NCI-H510A treated with DMSO at 0.1 percent for 48 hours (cell line): ENCODE data around the gene LEFTY2.
A peak's percentile ranks its signal among the peaks of the same experiment; 100 is the strongest.
"Not testable (repeated sequence)": the region's sequence is repeated elsewhere in the genome, so short reads cannot be mapped to it uniquely, and the experiment has no call there.

Experiments
- DNase-seq: peaks from one replicate; lab custom pipeline; 2025; lab: John Stamatoyannopoulos, UW

LEFTY2 gene

DNA sequence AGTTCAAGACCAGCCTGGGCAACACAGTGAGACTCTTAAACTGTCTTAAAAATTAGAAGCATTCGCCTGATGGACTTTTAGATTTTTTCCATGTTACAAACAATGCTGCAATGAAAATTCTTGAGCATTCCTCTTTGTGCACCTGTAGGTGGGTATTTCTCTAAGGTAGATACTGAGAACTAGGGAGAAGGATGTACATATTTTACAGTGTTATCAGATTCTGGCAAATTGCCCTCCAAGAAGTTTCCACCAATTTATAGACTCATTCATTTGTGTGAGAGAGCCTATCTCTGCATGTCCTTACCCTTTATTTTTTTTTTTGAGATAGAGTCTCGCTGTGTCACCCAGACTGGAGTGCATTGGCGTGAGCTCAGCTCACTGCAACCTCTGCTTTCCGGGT lies 12.3 kb upstream of the LEFTY2 start:
- DNase-seq, result no peak

DNA sequence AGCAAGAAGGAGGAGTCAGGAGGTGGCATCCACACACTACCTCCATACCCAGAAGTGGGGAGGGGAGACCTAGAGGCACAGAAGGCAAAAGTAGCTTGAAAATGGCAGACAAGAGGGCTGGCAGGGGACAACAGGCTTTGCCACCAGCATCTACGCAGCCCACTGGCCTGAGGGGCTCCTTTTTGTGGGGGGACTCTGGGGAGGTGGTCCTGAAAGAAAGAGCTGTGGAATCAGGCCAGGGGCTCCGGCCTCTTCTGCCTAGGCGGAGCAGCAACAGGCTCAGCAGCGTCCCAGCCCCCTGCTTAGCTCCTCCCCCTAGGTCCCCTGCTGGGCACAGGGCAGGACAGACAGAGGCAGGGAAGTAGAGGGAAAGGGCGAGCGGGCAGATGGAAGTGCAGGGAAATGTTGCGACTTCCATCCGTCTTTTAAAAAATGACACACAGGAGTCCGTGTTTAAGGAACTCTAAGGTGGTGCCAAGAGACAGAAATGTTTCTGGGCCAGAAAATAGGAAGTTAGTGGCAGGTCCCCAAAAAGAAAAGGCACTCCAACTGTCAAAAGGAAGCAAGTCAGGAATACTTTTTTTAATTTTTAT lies 10.0 kb upstream of the LEFTY2 start:
- no peak for DNase-seq

DNA sequence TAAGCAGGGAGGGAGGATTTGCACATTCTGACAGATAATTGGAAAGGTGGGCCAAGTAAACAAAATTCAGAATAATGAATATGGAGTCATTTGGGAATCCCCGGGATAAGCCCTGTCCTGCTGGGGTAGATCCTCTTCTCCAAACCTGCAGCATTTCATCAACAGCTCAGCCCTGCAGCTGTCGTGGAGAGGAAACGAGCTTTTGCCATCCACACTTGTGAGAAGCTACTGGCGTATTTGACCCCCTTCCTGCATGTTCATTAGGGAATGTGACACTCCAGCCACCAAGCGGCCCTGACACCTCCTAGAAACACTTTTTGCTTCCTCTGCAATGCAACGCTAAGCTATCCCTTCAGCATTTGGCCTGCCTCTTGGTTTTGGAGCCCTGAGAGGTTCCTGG lies 8.0 kb upstream of the LEFTY2 start:
- DNase-seq, result no peak

DNA sequence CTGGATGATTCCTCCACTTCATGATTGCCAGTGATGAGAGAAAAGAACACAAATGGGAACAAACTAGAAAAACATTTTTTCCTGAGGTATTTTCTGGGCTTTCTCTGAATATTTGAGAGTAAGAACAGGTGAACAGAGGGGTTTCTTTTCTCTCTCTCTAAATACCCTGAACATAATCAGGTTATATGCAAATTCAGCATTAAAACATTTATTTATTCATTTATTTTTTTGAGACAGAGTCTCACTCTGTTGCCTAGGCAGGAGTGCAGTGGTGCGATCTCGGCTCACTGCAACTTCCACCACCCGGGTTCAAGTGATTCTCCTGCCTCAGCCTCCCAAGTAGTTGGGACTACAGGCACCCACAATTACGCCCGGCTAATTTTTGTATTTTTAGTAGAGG lies 5.8 kb upstream of the LEFTY2 start:
- DNase-seq, result no peak

DNA sequence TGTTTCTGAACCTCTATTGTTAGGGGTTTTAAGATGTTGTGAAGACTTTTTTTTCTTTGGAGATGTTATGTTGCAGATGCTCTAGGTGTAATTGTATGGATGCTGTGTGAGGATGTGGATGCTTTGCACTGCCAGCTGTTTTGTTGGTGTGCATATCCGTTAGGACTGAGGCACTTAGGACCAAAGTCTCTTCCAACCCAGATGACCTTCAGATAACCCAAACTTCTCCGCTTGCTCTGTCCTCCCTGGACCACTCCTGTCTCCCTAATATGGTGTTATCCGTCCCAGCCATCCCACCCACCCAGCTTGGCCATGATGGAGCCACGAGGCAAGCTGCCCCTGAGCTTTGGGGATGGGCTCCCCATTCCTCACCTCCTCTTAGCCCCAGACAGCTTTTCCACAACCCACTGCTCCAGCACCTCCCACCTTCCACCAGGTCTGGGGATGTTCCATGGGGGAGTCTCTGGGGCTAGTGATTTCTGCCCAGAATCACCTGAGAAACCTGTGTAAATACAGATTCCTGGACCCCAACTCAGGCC lies 5.1 kb upstream of the LEFTY2 start:
- no peak for DNase-seq

DNA sequence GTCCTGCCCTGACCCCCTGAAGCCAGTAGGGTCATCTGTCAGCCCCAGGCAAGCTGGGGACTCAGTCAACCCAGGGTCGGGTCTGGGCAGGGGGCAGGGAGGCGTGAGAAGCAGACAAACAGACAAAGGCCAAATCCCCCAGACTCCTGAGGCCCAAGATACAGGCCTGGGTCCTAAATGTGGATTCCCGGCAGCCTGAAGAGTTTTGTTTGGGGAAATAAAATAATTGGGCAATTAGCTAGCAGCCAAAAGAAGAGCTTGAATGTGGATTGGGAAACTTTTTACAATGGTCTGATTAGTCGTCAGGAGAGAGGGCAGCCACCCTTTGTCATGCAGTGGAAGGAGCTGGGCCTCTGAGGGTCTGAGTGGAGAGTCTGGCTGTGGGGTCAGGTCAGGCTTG lies 4.5 kb upstream of the LEFTY2 start:
- DNase-seq, result no peak

DNA sequence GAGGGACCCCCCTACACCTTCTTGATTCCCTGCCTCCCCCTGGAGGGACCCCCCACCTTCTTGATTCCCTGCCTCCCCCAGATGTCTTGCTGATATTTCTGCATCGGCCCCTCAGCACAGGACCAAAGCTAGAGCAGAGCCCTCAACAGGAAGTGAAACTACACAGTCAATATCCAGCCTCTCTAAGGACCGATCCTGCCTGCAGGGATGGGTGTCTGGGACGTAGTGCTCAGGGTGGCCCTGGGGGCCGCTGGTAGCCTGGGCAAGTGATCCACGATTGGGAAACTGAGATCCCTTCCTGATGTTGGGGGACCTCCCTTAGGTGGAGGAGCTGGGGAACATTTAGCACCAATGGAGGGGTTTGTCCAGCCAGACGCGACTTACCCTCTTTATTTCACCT lies 3.9 kb upstream of the LEFTY2 start:
- no peak for DNase-seq

DNA sequence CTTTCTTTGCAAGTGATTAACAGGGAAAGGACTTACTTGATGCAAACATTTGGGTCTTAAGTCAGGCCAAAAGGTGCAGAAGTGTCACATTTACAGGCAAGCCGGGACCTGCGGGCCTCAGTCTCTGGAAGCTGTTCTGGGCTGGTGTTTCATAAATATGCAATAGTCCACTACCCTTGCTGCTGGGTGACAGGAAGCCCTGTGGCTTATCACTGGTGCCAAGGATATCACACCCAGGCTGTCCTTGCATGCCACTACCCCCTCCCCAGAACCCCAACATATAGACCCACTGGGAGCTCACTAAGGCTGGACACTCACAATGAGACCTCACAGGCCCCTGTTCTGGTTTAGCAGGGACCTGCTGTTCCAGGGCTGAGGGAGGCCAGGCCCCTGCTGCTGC lies 3.4 kb upstream of the LEFTY2 start:
- no peak for DNase-seq

DNA sequence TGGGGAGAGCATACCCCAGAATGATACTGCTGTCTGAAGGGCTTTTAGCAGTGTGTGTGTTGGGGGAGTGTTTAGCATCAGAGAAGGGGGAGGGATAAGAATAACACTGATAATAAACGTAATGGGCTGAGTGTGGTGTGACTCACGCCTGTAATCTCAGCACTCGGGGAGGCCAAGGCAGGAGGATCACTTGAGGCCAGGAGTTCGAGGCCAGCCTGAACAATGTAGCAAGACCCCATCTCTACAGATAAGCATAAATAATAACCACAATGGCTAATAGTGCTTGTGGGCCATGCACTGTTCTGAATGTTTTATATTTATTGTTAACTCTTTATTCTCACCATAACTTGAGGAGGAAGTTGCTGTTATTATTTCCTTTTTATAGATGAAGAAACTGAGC lies 2.6 kb upstream of the LEFTY2 start:
- no peak for DNase-seq

DNA sequence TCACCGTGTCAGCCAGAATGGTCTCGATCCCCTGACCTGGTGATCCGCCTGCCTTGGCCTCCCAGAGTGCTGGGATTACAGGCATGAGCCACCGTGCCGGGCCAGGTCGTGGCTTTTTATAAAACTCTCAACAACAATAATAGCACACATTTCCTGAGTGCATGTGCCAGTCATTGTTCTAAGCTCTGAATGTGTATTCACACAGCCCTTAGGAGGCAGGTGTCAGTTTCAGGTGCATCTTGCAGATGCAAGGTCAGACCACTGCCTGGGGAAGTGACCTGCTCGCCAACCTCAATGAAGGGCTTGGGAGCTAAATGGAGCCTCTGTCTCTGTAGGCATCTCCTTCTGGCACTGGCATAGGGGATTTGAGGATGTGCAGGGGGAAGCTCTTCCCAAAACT lies 1.6 kb upstream of the LEFTY2 start:
- DNase-seq, result peak; percentile 30

DNA sequence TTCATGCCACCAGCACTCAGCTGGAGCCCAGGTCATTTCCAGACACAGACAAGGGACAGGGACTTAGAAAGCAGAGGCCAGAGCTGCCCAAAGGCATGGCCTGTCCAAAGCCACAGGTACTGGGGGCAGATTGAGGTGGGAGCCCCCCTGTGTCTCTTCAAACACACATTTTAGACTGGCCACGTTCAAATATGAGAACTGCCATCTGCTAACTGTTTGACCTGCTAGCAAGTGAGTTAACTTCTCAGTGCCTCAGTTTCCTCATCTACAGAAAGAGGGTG lies 862 bp upstream of the LEFTY2 start:
- DNase-seq, result no peak

DNA sequence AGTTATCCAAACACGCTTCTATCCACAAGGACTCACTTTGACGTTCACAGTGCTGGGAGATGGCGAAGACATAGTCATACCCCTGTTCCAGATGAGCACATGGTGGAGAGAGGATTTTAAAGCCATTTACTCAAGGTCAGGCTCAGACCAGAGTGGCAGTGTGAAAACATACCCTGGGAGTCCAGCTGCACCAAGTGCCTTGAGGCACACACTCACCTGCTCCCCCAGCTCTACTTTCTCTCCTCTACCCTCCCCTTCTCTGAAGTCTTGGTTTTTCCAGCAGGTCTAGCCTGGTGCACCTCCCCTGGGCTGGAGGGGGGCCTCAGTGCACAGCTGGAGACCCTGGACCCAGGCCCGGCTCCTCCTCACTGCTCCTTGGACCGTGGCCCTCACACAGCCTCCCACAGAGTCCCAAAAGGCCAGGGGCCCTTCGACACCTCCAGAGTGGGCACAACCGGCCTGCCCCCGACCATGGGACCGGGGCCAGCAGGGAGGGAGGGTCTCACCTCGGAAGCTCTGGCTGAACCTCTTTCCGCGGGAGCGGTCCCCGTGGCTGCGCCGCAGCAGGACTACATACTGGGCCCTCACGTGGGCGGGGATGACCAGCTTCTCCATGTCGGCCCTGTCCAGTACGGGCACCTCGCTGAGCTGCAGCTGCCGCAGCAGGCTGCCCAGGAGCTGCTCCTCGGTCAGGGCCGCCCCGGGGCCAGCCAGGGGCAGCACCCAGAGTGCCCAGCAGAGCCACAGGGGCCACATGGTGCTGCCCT lies 452 bp downstream of the LEFTY2 start:
- no peak for DNase-seq

DNA sequence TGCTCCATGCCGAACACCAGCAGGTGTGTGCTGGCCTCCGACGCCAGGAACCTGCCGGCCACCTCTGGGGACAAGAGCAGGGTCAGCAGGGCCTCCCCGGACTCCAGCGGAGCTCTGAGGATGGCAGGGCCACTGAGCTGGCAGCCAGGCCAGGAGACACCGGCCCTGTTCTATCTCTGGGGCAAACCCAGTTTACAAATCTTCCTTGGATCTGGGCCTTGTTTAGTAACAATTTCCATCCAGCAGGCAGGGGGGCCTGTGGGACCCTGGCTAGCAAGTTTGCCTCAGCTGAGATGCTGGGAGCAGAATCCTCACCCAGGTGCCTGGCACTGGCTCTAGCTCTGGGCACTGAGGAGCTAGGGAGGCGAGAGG lies 1.1 kb downstream of the LEFTY2 start:
- not testable (repeated sequence) for DNase-seq

DNA sequence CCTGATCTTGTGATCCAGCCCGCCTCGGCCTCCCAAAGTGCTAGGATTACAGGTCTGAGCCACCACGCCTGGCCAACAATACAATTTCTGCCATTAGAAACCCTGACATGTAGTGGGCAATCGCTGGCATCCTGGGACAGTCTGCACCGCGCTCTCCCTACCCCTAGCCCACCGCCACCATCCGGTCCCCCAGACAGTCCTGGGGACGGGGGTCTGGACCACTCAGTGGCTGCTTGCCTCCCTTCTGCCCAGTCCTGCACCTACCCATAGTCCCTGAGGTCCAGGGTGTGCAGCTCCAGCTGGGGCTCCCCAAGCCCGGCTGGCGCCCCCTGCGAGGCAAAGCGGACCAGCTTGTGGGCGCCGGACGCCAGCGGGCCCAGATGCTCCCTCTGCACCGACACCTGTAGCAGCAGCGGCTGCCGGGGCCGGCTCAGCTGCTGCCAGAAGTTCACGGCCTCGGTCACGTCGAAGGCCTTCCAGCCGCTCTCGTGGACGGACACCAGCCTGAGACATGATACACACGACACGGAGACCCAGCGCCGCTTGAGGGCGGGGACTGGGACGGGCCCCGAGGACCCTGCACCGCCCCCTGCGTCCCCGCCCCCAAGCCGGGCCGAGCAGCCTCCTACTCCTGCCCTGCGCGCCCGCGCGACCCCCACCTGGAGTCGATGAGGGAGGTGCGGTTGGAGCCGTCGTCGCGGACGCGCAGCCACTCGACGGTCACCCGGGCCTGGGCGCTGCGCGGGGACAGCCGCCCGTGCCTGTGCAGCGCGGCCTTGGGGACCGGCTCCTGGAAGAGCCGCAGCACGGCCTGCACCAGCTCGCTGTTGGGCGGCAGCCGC lies 1.7 kb downstream of the LEFTY2 start:
- DNase-seq, result not testable (repeated sequence)

DNA sequence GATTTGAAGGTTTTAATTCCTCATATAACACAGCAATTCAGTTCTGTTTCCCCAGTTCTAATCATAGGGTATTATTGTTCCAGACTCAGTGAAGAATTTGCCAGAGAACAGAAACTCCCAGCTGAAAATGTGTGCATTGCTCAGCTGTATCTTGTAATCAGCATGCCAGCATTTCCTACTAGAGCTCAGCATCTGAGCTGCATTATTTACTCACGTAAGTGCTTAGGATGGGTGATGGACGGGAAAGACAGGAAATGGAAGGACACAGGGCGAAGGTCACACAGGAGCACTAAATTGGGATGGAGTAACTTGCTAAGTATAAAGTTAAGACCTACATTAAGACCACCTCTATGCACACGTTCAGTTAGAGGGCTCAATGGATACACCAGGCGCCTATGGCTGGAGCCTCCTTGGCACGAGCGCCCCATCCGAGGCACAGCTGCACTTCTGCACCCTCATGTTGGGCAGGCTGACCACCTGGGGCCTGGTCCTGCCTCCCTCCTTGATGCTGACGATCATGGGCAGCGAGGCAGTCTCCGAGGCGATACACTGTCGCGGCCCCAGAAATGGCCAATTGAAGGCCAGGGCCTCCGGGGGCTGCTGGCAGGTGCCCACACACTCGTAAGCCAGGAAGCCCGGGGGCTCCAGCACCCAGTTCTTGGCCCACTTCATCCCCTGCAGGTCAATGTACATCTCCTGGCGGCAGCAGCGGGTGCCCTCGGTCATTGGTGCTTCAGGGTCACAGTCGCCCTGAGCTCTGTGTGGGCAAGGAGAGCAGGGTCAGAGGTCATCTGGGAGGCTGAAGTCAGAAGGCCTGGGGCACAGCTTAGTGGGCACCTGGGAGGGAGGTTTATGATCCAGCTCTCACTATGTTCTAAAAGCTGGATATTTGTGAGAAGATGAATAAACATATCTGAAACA lies 3.7 kb downstream of the LEFTY2 start:
- DNase-seq, result peak; percentile 31

DNA sequence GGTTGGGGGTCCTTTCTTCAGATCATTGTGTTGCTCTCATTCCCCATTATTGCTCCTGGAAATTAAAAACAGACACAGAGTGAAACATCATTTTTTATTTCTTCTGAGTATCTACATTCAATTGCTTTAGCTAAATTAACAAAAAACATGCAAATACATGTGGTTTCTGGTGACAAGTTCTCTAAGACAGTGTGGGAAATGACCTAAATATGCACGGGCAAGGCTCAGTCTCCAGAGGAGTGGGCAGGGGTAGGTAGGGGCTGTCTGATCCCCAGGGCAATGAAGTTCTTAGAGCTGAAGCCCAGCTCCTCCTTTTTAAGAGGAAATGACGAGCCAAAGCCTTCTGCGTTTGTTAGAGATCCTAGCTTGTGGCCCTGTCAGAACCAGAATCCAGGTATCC lies 4.5 kb downstream of the LEFTY2 start:
- no peak for DNase-seq

DNA sequence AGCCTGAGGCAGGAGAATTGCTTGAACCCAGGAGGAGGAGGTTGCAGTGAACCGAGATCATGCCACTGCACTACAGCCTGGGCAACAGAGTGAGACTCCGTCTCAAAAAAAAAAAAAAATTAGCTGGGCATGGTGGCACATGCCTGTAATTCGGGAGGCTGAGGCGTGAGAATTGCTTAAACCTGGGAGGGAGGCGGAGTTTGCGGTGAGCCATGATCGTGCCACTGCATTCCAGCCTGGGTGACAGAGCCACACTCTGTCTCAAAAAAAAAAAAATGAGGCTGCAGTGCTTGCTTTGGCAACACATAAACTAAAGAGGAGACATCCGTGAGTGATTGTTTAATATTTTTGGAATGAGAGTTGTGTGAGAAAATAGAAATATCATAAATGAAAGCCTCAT lies 4.9 kb downstream of the LEFTY2 start:
- DNase-seq, result not testable (repeated sequence)

DNA sequence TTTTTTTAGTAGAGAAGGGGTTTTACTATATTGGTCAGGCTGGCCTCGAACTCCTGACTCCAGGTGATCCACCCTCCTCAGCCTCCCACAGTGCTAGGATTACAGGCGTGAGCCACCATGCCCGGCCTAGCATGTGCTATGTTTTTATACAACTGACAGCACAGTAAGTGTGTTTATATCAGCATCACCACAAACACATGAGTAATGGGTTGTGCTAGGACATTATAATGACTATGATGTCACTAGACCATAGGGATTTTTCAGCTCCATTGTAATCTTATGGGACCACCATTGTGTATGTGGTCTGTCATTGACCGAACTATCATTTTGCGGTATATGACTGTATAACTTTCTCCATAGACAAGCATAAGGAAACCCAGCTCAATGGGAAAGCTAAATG lies 6.3 kb downstream of the LEFTY2 start:
- no peak for DNase-seq

DNA sequence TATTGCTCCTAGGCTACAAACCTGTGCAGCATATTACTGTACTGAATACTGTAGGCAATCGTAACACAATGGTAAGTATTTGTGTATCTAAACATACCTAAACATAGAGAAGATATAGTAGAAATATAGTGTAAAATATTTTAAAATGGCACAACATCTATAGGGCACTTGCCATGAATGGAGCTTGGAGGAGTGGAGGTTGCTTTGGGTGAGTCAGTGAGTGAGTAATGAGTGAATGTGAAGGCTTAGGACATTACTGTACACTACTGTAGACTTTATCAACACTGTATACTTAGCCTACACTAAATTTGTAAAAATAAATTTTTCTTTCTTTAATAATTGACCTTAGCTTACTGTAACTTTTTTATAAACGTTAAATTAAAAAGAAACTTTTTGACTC lies 7.9 kb downstream of the LEFTY2 start:
- no peak for DNase-seq

DNA sequence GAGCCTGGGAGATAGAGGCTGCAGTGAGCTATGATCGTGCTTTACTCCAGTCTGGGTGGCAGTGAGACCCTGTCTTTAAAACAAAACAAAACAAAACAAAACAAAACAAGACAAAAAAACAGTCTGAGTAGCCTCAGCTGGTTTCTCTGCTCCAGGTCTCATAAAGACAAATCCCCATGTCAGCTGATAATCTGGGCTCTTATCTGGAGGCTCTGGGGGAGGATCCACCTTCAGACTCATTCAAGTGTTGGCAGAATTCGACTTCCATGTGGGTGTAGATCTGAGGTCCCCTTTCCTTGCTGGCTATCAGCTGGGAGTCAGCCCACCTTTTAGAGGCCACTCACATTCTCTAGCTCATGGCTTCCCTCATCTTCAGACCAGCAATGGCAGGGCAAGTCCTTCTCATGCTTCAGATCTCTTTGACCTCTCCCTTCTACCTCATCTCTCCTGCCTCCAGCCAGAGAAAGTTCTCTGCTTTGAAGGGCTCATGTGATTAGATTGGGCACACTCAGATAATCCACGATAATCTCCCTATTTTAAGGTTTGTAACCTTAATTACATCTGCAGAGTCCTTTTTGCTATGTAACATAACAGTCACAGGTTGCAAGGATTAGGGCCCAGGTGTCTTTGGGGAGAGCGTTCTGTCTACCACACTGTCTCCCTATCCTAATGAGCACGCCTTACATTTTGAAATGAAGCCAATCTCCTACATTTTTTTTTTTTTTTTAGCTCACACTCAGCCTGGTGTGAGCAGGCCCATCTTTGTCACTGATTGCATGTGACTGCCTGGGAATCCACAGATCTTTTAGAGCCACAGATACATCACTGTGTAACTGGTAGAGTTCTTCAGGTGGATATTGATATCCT lies 9.5 kb downstream of the LEFTY2 start:
- DNase-seq, result no peak

DNA sequence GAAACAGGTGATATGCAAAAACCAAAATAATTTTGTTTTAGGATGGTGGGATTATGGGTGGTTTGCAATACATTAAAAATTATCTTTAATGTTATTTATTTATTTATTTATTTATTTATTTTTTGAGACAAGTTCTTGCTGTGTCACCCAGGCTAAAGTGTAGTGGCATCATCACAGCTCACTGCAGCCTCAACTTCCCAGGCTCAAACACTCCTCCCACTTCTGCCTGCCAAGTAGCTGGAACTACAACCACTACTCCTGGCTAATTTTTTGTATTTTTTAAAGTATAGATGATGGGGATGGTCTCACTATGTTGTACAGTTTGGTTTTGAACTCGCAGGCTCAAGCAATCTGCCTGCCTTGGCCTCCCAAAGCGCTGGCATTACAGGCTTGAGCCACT lies 10.5 kb downstream of the LEFTY2 start:
- no peak for DNase-seq
